ENCODE data around the gene MRPL28.

The MRPL28 gene

GRCh38 chr16:383326-384051 is 13.2 kb upstream of the MRPL28 start:
- H3K27me3 ChIP-seq = no peaks in the 10 kb centered on the region
- H3K4me3 ChIP-seq = peak overlapping the region; percentile 83 to 96
- DNase-seq = peak in 1 of 2 donors; percentile 64
- H3K9me3 ChIP-seq = no peaks in the 10 kb centered on the region
- TF ChIP-seq, protein P1, sequence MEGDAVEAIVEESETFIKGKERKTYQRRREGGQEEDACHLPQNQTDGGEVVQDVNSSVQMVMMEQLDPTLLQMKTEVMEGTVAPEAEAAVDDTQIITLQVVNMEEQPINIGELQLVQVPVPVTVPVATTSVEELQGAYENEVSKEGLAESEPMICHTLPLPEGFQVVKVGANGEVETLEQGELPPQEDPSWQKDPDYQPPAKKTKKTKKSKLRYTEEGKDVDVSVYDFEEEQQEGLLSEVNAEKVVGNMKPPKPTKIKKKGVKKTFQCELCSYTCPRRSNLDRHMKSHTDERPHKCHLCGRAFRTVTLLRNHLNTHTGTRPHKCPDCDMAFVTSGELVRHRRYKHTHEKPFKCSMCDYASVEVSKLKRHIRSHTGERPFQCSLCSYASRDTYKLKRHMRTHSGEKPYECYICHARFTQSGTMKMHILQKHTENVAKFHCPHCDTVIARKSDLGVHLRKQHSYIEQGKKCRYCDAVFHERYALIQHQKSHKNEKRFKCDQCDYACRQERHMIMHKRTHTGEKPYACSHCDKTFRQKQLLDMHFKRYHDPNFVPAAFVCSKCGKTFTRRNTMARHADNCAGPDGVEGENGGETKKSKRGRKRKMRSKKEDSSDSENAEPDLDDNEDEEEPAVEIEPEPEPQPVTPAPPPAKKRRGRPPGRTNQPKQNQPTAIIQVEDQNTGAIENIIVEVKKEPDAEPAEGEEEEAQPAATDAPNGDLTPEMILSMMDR (IDR thresholded peaks at IDR 0.05) = no peak
- H3K27ac ChIP-seq = no peak overlapping the region
- no peaks in the 10 kb centered on the region for H3K36me3 ChIP-seq
- peaks cover 0 to 49% (median 30%) of the 10 kb centered on the region in 4 donors for H3K4me1 ChIP-seq
- intact Hi-C loops (cut with DNase I; ENCODE audit: low total_unique reads) = no loop called here

GRCh38 chr16:381789-382717 is 11.7 kb upstream of the MRPL28 start, which contains the start of gene PGAP6:
PGAP6 (minus strand) TSS chr16:381978; CDS start chr16:381821, 157 bp downstream.
- no peaks in the 10 kb centered on the region for H3K9me3 ChIP-seq
- H3K27ac ChIP-seq = peak within 1 kb of the TSS; percentile 86 to 87
- H3K4me1 ChIP-seq = peaks cover 0 to 41% (median 22%) of the 10 kb centered on the region in 4 donors
- TF ChIP-seq, protein P1 (IDR thresholded peaks at IDR 0.05) = no peak
- peak; percentile 48 to 86 for DNase-seq
- H3K4me3 ChIP-seq = peak within 1 kb of the TSS; percentile 83 to 96
- intact Hi-C loops (cut with DNase I; ENCODE audit: low total_unique reads) = no loop called here
- no peaks in the 10 kb centered on the region for H3K27me3 ChIP-seq
- peaks cover 3 to 8% (median 5%) of the 10 kb centered on the region in 3 donors for H3K36me3 ChIP-seq

DNA sequence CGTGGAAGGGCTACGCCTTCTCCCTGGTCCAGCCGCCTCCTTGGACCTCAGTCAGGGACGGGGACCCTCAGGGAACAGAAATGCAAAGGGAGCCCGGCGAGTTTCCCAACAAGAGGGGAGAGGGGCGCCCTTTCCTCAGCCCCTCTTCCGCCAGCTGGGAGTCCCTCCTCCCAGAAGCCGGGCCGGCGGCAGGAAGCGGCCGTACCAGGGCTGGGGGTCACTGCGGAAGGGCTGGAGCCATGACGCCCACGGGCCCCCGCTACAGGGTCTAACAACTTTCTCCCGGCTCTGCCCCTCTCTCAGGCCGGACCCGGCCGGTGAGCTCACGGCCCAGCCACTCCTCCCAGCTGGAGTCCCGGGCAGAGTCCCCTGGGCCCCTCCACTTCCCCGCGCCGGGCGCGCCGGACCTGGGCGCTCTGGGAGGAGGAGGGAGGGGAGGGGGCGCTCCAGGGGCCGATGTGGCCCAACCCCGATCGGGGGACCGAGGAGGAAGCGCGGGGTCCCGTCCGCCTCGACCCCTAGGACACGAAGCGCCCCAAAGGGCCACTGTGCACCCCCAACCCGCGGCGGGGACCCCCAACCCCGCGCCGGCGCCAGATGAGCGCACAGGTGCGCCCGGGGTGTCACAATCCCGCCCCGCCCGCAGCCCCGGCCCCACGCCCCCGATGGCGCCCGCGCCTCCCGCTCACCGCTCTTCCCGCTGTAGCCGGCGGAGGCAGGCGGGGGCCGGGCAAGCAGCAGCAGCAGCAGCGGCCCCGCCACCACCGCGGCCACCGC is 10.9 kb upstream of the MRPL28 start:
- Histone ChIP-seq H3K4me3 (peak overlapping the region; percentile 83 to 96), H3K4me1 (peaks cover 0 to 41% (median 22%) of the 10 kb centered on the region in 4 donors), H3K9me3 (no peaks in the 10 kb centered on the region), H3K27me3 (no peaks in the 10 kb centered on the region), H3K27ac (peak overlapping the region; percentile 51 to 64), H3K36me3 (peaks cover 11 to 16% (median 14%) of the 10 kb centered on the region in 3 donors)
- intact Hi-C loops (cut with DNase I; ENCODE audit: low total_unique reads) = no loop called here
- DNase-seq = no peak
- TF ChIP-seq, protein P1 (IDR thresholded peaks at IDR 0.05) = no peak

DNA sequence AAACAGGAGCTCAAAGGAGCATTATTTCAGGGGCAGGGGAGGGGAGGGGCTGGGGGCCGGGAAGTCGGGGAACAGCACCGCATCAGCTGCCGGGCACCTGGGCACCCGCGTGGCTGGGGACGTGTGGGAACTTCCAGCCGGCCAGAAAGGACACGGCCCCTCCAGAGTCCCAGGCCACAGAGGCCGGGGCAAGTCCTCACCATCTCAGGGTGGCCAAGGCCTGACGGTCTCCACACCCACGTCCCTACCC is 10.3 kb upstream of the MRPL28 start:
- intact Hi-C loops (cut with DNase I; ENCODE audit: low total_unique reads) = no loop called here
- TF ChIP-seq, protein P1 (IDR thresholded peaks at IDR 0.05) = no peak
- no peaks in the 10 kb centered on the region for H3K9me3 ChIP-seq
- H3K4me1 ChIP-seq = peaks cover 0 to 41% (median 22%) of the 10 kb centered on the region in 4 donors
- DNase-seq = no peak
- H3K36me3 ChIP-seq = peaks cover 16 to 22% (median 19%) of the 10 kb centered on the region in 3 donors
- H3K27ac ChIP-seq = peak overlapping the region; percentile 51 to 64
- peak overlapping the region; percentile 83 to 96 for H3K4me3 ChIP-seq
- no peaks in the 10 kb centered on the region for H3K27me3 ChIP-seq

Data from tibial artery (tissue), 4 donors.